Smooth muscle cell (in vitro differentiated cells): ENCODE measurements around the gene HOXC6. TPM values are rescaled to one million over a fixed set of nuclear protein-coding genes. Genes with fewer than 3 reads are reported as not detected.

Experiments used
- DNase-seq: peaks from one replicate; lab custom pipeline; 2025; ENCODE audit not compliant: unreplicated experiment; lab: John Stamatoyannopoulos, UW
- H2AFZ ChIP-seq: fragments of 200-600 bp; sonication (generic); 2 replicates; pipeline ENCODE4 v1.6.0; 2016; ENCODE audit warnings: antibody characterized with exemption, low read depth, mild to moderate bottlenecking
- H3F3A ChIP-seq: fragments of 200-600 bp; sonication (generic); 2 replicates; pipeline ENCODE4 v1.6.0; 2017; ENCODE audit warnings: antibody characterized with exemption, low read depth
- H3K27ac ChIP-seq: fragments of 200-600 bp; sonication (generic); 2 replicates; pipeline ENCODE4 v1.5.1; 2016; ENCODE audit warnings: low read depth, mild to moderate bottlenecking
- H3K27me3 ChIP-seq: fragments of 200-600 bp; sonication (generic); 2 replicates; pipeline ENCODE4 v1.6.1; 2016; ENCODE audit warnings: low read depth, mild to moderate bottlenecking
- H3K36me3 ChIP-seq: fragments of 200-600 bp; sonication (generic); 2 replicates; pipeline ENCODE4 v1.5.1; 2016; ENCODE audit warnings: low read depth
- H3K4me1 ChIP-seq: fragments of 200-600 bp; sonication (generic); 2 replicates; pipeline ENCODE4 v1.5.1; 2016; ENCODE audit warnings: low read depth
- H3K4me2 ChIP-seq: fragments of 200-600 bp; sonication (generic); 2 replicates; pipeline ENCODE4 v1.6.0; 2016; ENCODE audit warnings: mild to moderate bottlenecking
- H3K4me3 ChIP-seq: fragments of 200-600 bp; sonication (generic); 2 replicates; pipeline ENCODE4 v1.5.1; 2016; ENCODE audit warnings: mild to moderate bottlenecking
- H3K79me2 ChIP-seq: fragments of 200-600 bp; sonication (generic); 2 replicates; pipeline ENCODE4 v1.6.0; 2016; ENCODE audit warnings: low read depth, mild to moderate bottlenecking
- H3K9ac ChIP-seq: fragments of 200-600 bp; sonication (generic); 2 replicates; pipeline ENCODE4 v1.6.0; 2016; ENCODE audit warnings: low read depth
- H3K9me3 ChIP-seq: fragments of 200-600 bp; sonication (generic); replicated peaks from 2 replicates; pipeline ENCODE4 v1.5.1; 2016; ENCODE audit warnings: low read depth
- H4K20me1 ChIP-seq: fragments of 200-600 bp; sonication (generic); 2 replicates; pipeline ENCODE4 v1.6.0; 2016; ENCODE audit warnings: low read depth
- WGBS: methylation state at CpG from one replicate; pipeline ENCODE4 v1.1.7; 2016; ENCODE audit warnings: low lambda C conversion rate; 5-methylcytosine and 5-hydroxymethylcytosine counted together
- polyA plus RNA-seq: library from polyadenylated mRNA; unstranded; fragments of >200 nt; fragmentation: Nextera tagmentation; extraction: Ambion mirVana; gene quantifications from 2 replicates; pipeline ENCODE4 v1.2.1, GENCODE V29; 2016
- total RNA-seq: library from RNA; depleted of rRNA; stranded (reverse); fragments of >200 nt; gene quantifications from 2 replicates; pipeline ENCODE4 v1.2.3, GENCODE V29; 2014
- TF ChIP-seq, protein P1 (sequence below): fragments of 200-600 bp; sonication (generic); IDR thresholded peaks from 2 replicates; pipeline ENCODE4 v1.5.1; 2017; ENCODE audit warnings: borderline replicate concordance, mild to moderate bottlenecking, antibody characterized with exemption; ENCODE audit not compliant: insufficient read depth, poor library complexity, severe bottlenecking

Gene HOXC6
- total and polyA plus RNA-seq, 2 experiments from 2014 or later: 3.1 to 12.3 TPM

DNA sequence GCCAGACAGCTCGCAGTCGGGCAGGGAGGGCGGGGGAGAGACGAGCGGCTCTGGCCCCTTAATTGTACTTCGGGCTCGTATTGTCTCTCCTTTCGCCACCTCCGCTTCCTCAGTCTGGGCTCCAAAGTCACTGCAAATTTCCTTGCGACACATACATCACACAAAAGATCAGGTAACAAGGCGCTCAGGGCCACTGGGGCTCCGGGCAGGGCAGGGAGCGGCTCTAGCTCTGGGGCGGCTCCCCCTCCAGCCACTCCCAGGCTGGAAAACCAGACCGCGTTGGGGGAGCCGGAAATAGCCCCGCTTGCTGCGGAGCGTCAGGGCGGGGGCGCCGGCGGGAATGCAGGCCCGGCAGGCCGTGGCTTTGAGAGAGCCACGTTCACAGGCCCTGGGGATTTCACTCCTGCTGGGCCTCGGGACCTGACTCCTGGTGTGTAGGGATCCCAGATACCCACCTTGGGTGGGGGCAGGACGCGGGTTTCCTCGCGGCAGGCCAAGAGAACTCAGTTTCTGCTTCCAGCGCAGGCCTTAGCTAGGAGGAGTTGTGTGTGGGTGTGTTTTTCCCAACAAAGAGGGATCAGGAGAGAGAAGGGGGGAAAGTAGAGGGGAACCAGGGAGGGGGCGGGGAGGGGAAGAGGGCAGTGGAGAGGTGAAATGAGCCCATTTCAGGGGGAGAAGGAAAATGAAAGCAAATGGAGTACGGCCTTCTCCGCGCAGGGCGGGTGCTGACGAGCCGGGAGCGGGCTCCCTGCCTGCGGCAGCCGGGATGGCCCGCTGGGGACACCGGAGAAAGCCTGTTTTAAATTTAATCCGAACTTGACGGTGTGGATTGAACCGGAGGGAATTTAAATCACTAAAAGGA lies 32.6 kb upstream of the HOXC6 start:
- peak overlapping the region; percentile 21 for H3K27ac ChIP-seq
- H3K27me3 ChIP-seq: peaks cover 100% of the 10 kb centered on the region
- no peaks in the 10 kb centered on the region for H3K36me3 ChIP-seq
- H3K4me3 ChIP-seq: peak overlapping the region; percentile 49
- peaks cover 7% of the 10 kb centered on the region for H3K4me1 ChIP-seq
- H3F3A ChIP-seq: no peaks in the 10 kb centered on the region
- TF ChIP-seq, protein P1, sequence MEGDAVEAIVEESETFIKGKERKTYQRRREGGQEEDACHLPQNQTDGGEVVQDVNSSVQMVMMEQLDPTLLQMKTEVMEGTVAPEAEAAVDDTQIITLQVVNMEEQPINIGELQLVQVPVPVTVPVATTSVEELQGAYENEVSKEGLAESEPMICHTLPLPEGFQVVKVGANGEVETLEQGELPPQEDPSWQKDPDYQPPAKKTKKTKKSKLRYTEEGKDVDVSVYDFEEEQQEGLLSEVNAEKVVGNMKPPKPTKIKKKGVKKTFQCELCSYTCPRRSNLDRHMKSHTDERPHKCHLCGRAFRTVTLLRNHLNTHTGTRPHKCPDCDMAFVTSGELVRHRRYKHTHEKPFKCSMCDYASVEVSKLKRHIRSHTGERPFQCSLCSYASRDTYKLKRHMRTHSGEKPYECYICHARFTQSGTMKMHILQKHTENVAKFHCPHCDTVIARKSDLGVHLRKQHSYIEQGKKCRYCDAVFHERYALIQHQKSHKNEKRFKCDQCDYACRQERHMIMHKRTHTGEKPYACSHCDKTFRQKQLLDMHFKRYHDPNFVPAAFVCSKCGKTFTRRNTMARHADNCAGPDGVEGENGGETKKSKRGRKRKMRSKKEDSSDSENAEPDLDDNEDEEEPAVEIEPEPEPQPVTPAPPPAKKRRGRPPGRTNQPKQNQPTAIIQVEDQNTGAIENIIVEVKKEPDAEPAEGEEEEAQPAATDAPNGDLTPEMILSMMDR: no peak
- H3K4me2 ChIP-seq: peak overlapping the region; percentile 89
- H2AFZ ChIP-seq: peak overlapping the region; percentile 84
- no peaks in the 10 kb centered on the region for H4K20me1 ChIP-seq
- H3K79me2 ChIP-seq: no peaks in the 10 kb centered on the region
- H3K9me3 ChIP-seq: no peaks in the 10 kb centered on the region
- WGBS: 4% methylated on average over 45 of the region's 48 CpGs
- peak overlapping the region; percentile 63 for H3K9ac ChIP-seq
- DNase-seq: no peak

DNA sequence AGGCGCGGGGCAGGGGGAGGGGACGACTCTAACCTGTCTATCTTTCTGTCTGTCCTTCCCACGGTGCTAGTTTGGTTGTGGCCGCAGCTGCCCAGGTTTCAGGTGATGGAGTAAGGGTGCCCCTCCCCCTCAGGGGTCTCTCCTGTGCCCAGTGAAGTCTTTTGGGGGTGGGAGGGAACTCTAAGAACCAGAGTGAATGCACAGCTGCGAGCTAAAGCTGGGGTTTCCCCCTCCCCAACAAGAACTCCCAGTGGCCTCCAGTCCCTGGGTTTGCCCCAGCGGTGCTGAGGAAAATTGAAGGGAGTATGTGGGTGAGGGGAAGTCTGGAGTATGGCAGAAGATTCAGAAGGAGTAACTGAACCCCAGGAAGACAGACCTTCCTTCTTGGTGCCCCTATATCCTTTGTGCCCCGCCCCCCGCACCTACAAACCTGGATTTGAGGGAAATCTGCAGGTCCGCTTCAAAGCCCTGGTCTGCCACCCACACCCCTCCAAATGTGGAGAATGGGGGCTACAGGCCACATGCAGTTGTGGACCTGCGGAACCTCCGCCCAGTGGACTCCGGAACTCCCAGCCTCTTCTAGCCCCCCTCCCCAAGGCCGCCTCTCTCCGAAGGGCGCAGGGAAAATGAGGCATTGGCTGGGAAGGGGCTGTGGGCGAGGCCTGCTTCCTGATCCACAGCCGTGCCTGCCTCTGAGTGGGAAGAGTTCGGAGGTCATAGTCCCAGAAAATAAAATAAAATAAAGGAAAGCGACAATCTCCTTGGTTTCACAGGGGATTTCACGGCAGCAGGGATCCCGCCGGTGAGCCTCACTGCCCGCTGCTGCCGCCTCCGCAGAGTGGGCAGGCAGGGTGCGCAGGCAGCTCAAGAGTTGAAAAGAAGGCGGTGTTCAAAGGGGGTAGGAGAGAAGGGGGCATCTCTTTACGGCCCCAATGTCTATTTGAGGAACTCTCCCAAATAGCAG lies 31.7 kb upstream of the HOXC6 start:
- DNase-seq: no peak
- Histone ChIP-seq H3K36me3 (no peaks in the 10 kb centered on the region), H3K27me3 (peaks cover 100% of the 10 kb centered on the region), H3F3A (no peaks in the 10 kb centered on the region), H3K27ac (peak overlapping the region; percentile 21), H3K4me2 (peak overlapping the region; percentile 89), H4K20me1 (no peaks in the 10 kb centered on the region), H3K79me2 (no peaks in the 10 kb centered on the region), H3K4me1 (peaks cover 7% of the 10 kb centered on the region), H2AFZ (peak overlapping the region; percentile 84), H3K4me3 (peak overlapping the region; percentile 49), H3K9ac (peak overlapping the region; percentile 63), H3K9me3 (no peaks in the 10 kb centered on the region)
- WGBS: 35% methylated on average over 29 of the region's 29 CpGs
- TF ChIP-seq, protein P1: no peak

DNA sequence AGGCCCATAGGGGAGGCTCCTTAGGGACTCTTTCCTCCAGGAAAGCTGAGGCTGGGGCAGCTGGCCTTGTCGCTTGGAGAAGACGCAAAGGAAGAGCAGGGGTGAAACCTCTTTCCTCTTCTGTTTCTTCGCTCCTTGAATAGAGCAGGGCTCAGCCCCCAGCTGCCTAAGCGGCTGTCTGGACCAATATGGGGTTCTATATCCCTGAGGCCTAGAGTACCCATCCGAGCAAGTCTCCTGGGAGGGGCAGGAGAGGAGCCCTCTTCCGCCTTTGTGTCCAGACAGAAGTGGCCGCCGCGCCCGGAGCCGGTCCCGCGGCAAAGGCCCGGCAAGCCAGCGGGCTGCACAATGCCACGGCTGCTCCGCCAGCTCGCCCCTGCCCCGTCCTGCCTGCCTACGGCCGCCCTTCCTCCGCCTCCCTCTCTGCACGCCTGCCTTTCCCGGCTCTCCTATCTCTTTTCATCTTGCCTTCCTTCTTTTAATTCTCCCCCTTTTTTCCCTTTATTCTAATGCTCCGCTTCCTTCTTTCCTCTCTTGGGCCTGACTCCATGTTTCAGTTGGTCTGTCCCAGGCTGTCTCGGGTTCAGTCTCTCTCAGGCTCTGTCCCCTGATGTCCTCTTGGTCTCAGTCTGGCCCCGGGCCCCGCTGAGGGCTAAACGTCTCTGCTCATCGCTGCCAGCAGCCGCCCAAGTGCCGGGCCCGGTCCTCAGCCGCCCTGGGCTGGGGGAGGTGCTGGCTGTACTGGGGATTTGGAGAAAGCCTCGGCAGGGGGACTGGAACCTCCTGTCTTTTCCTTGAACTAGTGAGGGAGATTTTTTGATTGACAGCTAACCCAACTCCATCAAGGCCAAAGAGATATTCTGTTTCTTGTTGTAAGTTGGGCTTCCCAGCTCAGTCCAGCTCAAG lies 30.8 kb upstream of the HOXC6 start:
- Histone ChIP-seq H3K79me2 (no peaks in the 10 kb centered on the region), H3F3A (no peaks in the 10 kb centered on the region), H3K36me3 (no peaks in the 10 kb centered on the region), H3K27me3 (peaks cover 100% of the 10 kb centered on the region), H3K4me1 (peaks cover 7% of the 10 kb centered on the region), H4K20me1 (no peaks in the 10 kb centered on the region), H3K9me3 (no peaks in the 10 kb centered on the region), H3K4me2 (peak overlapping the region; percentile 29), H3K27ac (no peak overlapping the region), H2AFZ (no peak overlapping the region), H3K9ac (no peak overlapping the region), H3K4me3 (no peak overlapping the region)
- DNase-seq: no peak
- TF ChIP-seq, protein P1: no peak
- 15% methylated on average over 35 of the region's 35 CpGs for WGBS
